H1 (cell line): ENCODE data around the gene BCAS2. TPM values are rescaled to one million over a fixed set of nuclear protein-coding genes. Genes with fewer than 3 reads are reported as not detected.

ENCODE experiments used
- CTCF ChIA-PET: fragments of 300-600 bp; sonication (Branson Sonifier 250); formaldehyde crosslinking; loops from one replicate; lab custom pipeline; 2021; ENCODE audit not compliant: partially characterized antibody; lab: Charles Lee
- POLR2A ChIA-PET: fragments of 300-600 bp; sonication (Branson Sonifier 250); formaldehyde crosslinking; loops from one replicate; lab custom pipeline; 2021; ENCODE audit warnings: inconsistent platforms; ENCODE audit not compliant: partially characterized antibody; lab: Charles Lee
- DNase-seq, 2 experiments: peaks; one replicate each; pipeline versions ENCODE4 v3.0.0 to v3.0.0-alpha.2; 2010 to 2022; ENCODE audit warnings: low spot score in 2 of 2, low read depth in 1 of 2, mixed read lengths in 1 of 2
- FAIRE-seq: peaks from 2 replicates; lab custom pipeline; 2011; peaks lifted over from hg19 to GRCh38; lab: Jason Lieb, UNC
- H2AFZ ChIP-seq: 2 replicates; pipeline ENCODE4 v1.8.1; 2012; ENCODE audit warnings: low read length, inconsistent platforms
- H2AK5ac ChIP-seq: 2 replicates; pipeline ENCODE4 v1.6.1; 2013; ENCODE audit warnings: low read depth, low read length
- H2BK120ac ChIP-seq: replicated peaks from 2 replicates; pipeline ENCODE3; 2013; ENCODE audit warnings: low read depth, low read length, inconsistent platforms
- H2BK12ac ChIP-seq: 2 replicates; pipeline ENCODE4 v1.6.1; 2013; ENCODE audit warnings: low read depth, low read length
- H2BK15ac ChIP-seq: 2 replicates; pipeline ENCODE4 v1.6.1; 2013; ENCODE audit warnings: low read length
- H2BK20ac ChIP-seq: 2 replicates; pipeline ENCODE4 v1.6.1; 2013; ENCODE audit warnings: low read length
- H2BK5ac ChIP-seq: 2 replicates; pipeline ENCODE4 v1.6.1; 2013; ENCODE audit warnings: low read depth, low read length
- H3K14ac ChIP-seq: 2 replicates; pipeline ENCODE4 v1.6.1; 2013; ENCODE audit warnings: inconsistent platforms; ENCODE audit not compliant: insufficient read length
- H3K18ac ChIP-seq: 2 replicates; pipeline ENCODE4 v1.6.1; 2013; ENCODE audit warnings: low read length; ENCODE audit errors: extremely low read depth
- H3K23ac ChIP-seq: 2 replicates; pipeline ENCODE4 v1.6.1; 2013; ENCODE audit warnings: inconsistent platforms; ENCODE audit not compliant: insufficient read length
- H3K23me2 ChIP-seq: 2 replicates; pipeline ENCODE4 v1.6.1; 2013; ENCODE audit warnings: low read depth, low read length
- H3K27ac ChIP-seq: 2 replicates; pipeline ENCODE4 v1.6.1; 2011; ENCODE audit warnings: low read depth, low read length, inconsistent platforms
- H3K27me3 ChIP-seq, 4 experiments: replicated peaks in 1 of 4; 1 replicate in 1 of 4; 2 replicates in 3 of 4; pipeline versions ENCODE4 v1.6.1 to v1.8.1; 2011 to 2013; ENCODE audit warnings: low read length in 3 of 4, mild to moderate bottlenecking in 3 of 4, inconsistent platforms in 2 of 4, mixed read lengths in 2 of 4, moderate library complexity in 1 of 4; ENCODE audit not compliant: control insufficient read depth in 3 of 4, insufficient read depth in 3 of 4; ENCODE audit errors: extremely low read depth in 1 of 4
- H3K36me3 ChIP-seq, 4 experiments: 2 replicates each; pipeline versions ENCODE4 v1.6.1 to v1.8.1; 2011 to 2013; ENCODE audit warnings: mild to moderate bottlenecking in 4 of 4, low read length in 3 of 4, moderate library complexity in 2 of 4, control low read depth in 1 of 4, inconsistent platforms in 1 of 4; ENCODE audit not compliant: insufficient read depth in 4 of 4, control insufficient read depth in 2 of 4
- H3K4ac ChIP-seq: replicated peaks from 2 replicates; pipeline ENCODE3; 2013; ENCODE audit warnings: low read length, low read depth, mixed read lengths, inconsistent platforms; ENCODE audit not compliant: insufficient read length
- H3K4me1 ChIP-seq, 4 experiments: replicated peaks in 1 of 4; 1 replicate in 1 of 4; 2 replicates in 3 of 4; pipeline versions ENCODE4 v1.6.1 to v1.8.1; 2011 to 2013; ENCODE audit warnings: low read length in 3 of 4, inconsistent platforms in 2 of 4, mixed read lengths in 1 of 4; ENCODE audit not compliant: insufficient read depth in 4 of 4, control insufficient read depth in 3 of 4
- H3K4me2 ChIP-seq, 2 experiments: 2 replicates each; pipeline versions ENCODE4 v1.6.1 to v1.8.1; 2011 to 2013; ENCODE audit warnings: low read depth in 2 of 2, low read length in 2 of 2, control low read depth in 1 of 2, inconsistent platforms in 1 of 2, mild to moderate bottlenecking in 1 of 2; ENCODE audit not compliant: insufficient read depth in 1 of 2
- H3K4me3 ChIP-seq, 4 experiments: fragments of 200-600, 300-600 bp in 1 of 4; sonication (generic), shearing (Covaris generic), sonication (Bioruptor Twin) in 1 of 4; 2 replicates each; pipeline versions ENCODE4 v1.5.1 to v1.8.1; 2011 to 2016; ENCODE audit warnings: low read length in 4 of 4, low read depth in 3 of 4, control low read depth in 2 of 4, inconsistent platforms in 2 of 4, mild to moderate bottlenecking in 2 of 4, mixed read lengths in 1 of 4, moderate library complexity in 1 of 4; ENCODE audit not compliant: insufficient read depth in 2 of 4; ENCODE audit errors: extremely low read depth in 1 of 4
- H3K56ac ChIP-seq: replicated peaks from 2 replicates; pipeline ENCODE3; 2013; ENCODE audit warnings: low read depth, mild to moderate bottlenecking, mixed read lengths, low read length, inconsistent platforms; ENCODE audit not compliant: insufficient read length
- H3K79me1 ChIP-seq: 2 replicates; pipeline ENCODE4 v1.6.1; 2013; ENCODE audit warnings: low read depth, low read length, control low read depth
- H3K79me2 ChIP-seq, 2 experiments: 2 replicates each; pipeline versions ENCODE4 v1.6.1 to v1.8.1; 2012 to 2013; ENCODE audit warnings: low read length in 2 of 2, mild to moderate bottlenecking in 2 of 2, inconsistent platforms in 1 of 2; ENCODE audit not compliant: insufficient read depth in 2 of 2, control insufficient read depth in 1 of 2
- H3K9ac ChIP-seq, 4 experiments: replicated peaks in 1 of 4; 1 replicate in 1 of 4; 2 replicates in 3 of 4; pipeline versions ENCODE4 v1.6.1 to v1.8.1; 2011 to 2013; ENCODE audit warnings: low read depth in 3 of 4, low read length in 3 of 4, control low read depth in 2 of 4, mild to moderate bottlenecking in 2 of 4, moderate library complexity in 2 of 4, inconsistent platforms in 1 of 4; ENCODE audit errors: extremely low read depth in 1 of 4
- H3K9me3 ChIP-seq, 2 experiments: 2 replicates each; pipeline versions ENCODE4 v1.6.1 to v1.8.1; 2012 to 2013; ENCODE audit warnings: mild to moderate bottlenecking in 2 of 2, moderate library complexity in 2 of 2, control low read depth in 1 of 2, inconsistent platforms in 1 of 2, low read depth in 1 of 2, low read length in 1 of 2, mixed read lengths in 1 of 2; ENCODE audit not compliant: insufficient read depth in 2 of 2
- H4K20me1 ChIP-seq, 2 experiments: replicated peaks in 1 of 2; 2 replicates each; pipeline versions ENCODE3 to v1.8.1; 2011 to 2013; ENCODE audit warnings: inconsistent platforms in 2 of 2, low read length in 2 of 2, mild to moderate bottlenecking in 1 of 2; ENCODE audit not compliant: insufficient read depth in 2 of 2, control insufficient read depth in 1 of 2
- H4K5ac ChIP-seq: 2 replicates; pipeline ENCODE4 v1.6.1; 2013; ENCODE audit warnings: low read length, low read depth, mixed read lengths, inconsistent platforms; ENCODE audit not compliant: insufficient read length
- H4K8ac ChIP-seq: 2 replicates; pipeline ENCODE4 v1.8.0; 2013; ENCODE audit warnings: mild to moderate bottlenecking, moderate library complexity, low read length, inconsistent platforms; ENCODE audit not compliant: insufficient read depth; ENCODE audit errors: extremely low read depth
- H4K91ac ChIP-seq: replicated peaks from 2 replicates; pipeline ENCODE3; 2013; ENCODE audit warnings: low read length, mixed read lengths, inconsistent platforms; ENCODE audit not compliant: insufficient read length
- ASH2L ChIP-seq: fragments of 200-600, 300-600 bp; sonication (generic); IDR thresholded peaks from one replicate; pipeline ENCODE4 v1.7.1; 2017; ENCODE audit warnings: low read length
- CBX5 ChIP-seq: fragments of 300-800, 300-1000 bp; sonication (generic); IDR thresholded peaks from 2 replicates; pipeline ENCODE4 v1.7.1; 2016; ENCODE audit warnings: antibody characterized with exemption, low read length, low read depth
- CHD1 ChIP-seq: IDR thresholded peaks from 2 replicates; pipeline ENCODE4 v1.6.1; 2012; ENCODE audit warnings: low read depth, low read length, improper control_type of control experiment
- JUN ChIP-seq: IDR thresholded peaks from 2 replicates; pipeline ENCODE4 v1.6.1; 2011; ENCODE audit warnings: low read depth, mild to moderate bottlenecking, improper control_type of control experiment, low read length
- JUND ChIP-seq: IDR thresholded peaks from 2 replicates; pipeline ENCODE4 v1.6.1; 2011; ENCODE audit warnings: mild to moderate bottlenecking, improper control_type of control experiment, low read length
- KDM1A ChIP-seq: fragments of 200-600, 300-600 bp; sonication (generic); IDR thresholded peaks from 2 replicates; pipeline ENCODE4 v1.7.1; 2016; ENCODE audit warnings: mild to moderate bottlenecking, low read length, borderline replicate concordance
- MAFK ChIP-seq: IDR thresholded peaks from 2 replicates; pipeline ENCODE4 v1.6.1; 2012; ENCODE audit warnings: low read depth, mild to moderate bottlenecking, improper control_type of control experiment, low read length
- RAD21 ChIP-seq, 2 experiments: IDR thresholded peaks in 1 of 2; conservative IDR thresholded peaks in 1 of 2; 2 replicates each; pipeline ENCODE4 v1.6.1; 2011; ENCODE audit warnings: low read depth in 2 of 2, low read length in 2 of 2, improper control_type of control experiment in 1 of 2, inconsistent platforms in 1 of 2, mild to moderate bottlenecking in 1 of 2, moderate library complexity in 1 of 2
- RFX5 ChIP-seq: IDR thresholded peaks from 2 replicates; pipeline ENCODE4 v1.6.1; 2011; ENCODE audit warnings: low read depth, low read length, improper control_type of control experiment, borderline replicate concordance
- SIX5 ChIP-seq: IDR thresholded peaks from 2 replicates; pipeline ENCODE4 v1.6.1; 2011; ENCODE audit warnings: mild to moderate bottlenecking, low read depth, low read length
- WGBS, 2 experiments: shearing (Covaris generic) in 1 of 2; methylation state at CpG; one replicate each; pipeline versions ENCODE4 v1.1.6 to v1.1.7; 2013 to 2015; ENCODE audit warnings: low lambda C conversion rate in 2 of 2, mixed read lengths in 2 of 2, inconsistent platforms in 1 of 2, low coverage in 1 of 2, missing lambda C conversion rate in 1 of 2; ENCODE audit not compliant: insufficient replicate concordance in 2 of 2, insufficient coverage in 1 of 2, insufficient read length in 1 of 2; ENCODE audit errors: extremely low coverage in 1 of 2, missing lambda C conversion rate in 1 of 2; 5-methylcytosine and 5-hydroxymethylcytosine counted together
- polyA plus RNA-seq, 7 experiments: library from polyadenylated mRNA; depleted of rRNA in 3 of 7; stranded (reverse) in 5 of 7; unstranded in 2 of 7; fragments of >200 nt in 5 of 7; fragments of 200-250 nt in 2 of 7; gene quantifications; 1 replicate in 5 of 7; 2 replicates in 1 of 7; 4 replicates in 1 of 7; pipeline versions ENCODE4 v1.2.1 to v1.2.3, GENCODE V29; 2011 to 2013; ENCODE audit warnings: missing spikeins in 2 of 7, mixed read lengths in 2 of 7
- total RNA-seq: library from RNA; stranded (reverse); fragmentation: NEBNext Ultra II Directional; extraction: Animal tissue kit (Norgen Biotek cat#: 25700); gene quantifications from 2 replicates; pipeline ENCODE4 v1.2.1, GENCODE V29; 2021
- TF ChIP-seq, protein P1 (sequence below): IDR thresholded peaks from 2 replicates; pipeline ENCODE4 v1.6.1; 2012; ENCODE audit warnings: low read length, inconsistent platforms
- TF ChIP-seq, protein P2 (sequence below): IDR thresholded peaks from 2 replicates; pipeline ENCODE4 v1.6.1; 2012; ENCODE audit warnings: inconsistent platforms

BCAS2 gene
- total and polyA plus RNA-seq, 2 of the 8 experiments (the other 6 are each of a cell fraction or from before 2014, with no cell fraction given) = 18.0 to 52.2 TPM

- no peaks in the 10 kb centered on the region for H3K79me2 ChIP-seq
- H4K5ac ChIP-seq = no peak overlapping the region
- no peak overlapping the region for H3K18ac ChIP-seq
- no peaks in the 10 kb centered on the region for H3K27me3 ChIP-seq
- CTCF ChIA-PET = interaction anchor here (1.1 kb wide), 1 partner anchor 16 kb away, joined by 3 read pairs; no protein-coding TSS in a partner anchor
- H3K23ac ChIP-seq = no peak overlapping the region
- H2BK120ac ChIP-seq = no peak overlapping the region
- H3K4me3 ChIP-seq = no peak overlapping the region
- no peak overlapping the region for H2AK5ac ChIP-seq
- no peaks in the 10 kb centered on the region for H3K4me1 ChIP-seq
- WGBS, 2 experiments = 87% methylated on average over 5 of the region's 7 CpGs; no CpG with 5 or more reads in 1 of the 2 experiments
- no peak overlapping the region for H2BK12ac ChIP-seq
- H3K4ac ChIP-seq = no peak overlapping the region
- H4K91ac ChIP-seq = no peak overlapping the region
- no peak overlapping the region for H2BK15ac ChIP-seq
- no peak overlapping the region for H3K27ac ChIP-seq
- no peak overlapping the region for H2BK5ac ChIP-seq
- TF ChIP-seq, protein P1, sequence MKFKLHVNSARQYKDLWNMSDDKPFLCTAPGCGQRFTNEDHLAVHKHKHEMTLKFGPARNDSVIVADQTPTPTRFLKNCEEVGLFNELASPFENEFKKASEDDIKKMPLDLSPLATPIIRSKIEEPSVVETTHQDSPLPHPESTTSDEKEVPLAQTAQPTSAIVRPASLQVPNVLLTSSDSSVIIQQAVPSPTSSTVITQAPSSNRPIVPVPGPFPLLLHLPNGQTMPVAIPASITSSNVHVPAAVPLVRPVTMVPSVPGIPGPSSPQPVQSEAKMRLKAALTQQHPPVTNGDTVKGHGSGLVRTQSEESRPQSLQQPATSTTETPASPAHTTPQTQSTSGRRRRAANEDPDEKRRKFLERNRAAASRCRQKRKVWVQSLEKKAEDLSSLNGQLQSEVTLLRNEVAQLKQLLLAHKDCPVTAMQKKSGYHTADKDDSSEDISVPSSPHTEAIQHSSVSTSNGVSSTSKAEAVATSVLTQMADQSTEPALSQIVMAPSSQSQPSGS = no peak
- TF ChIP-seq, protein P2, sequence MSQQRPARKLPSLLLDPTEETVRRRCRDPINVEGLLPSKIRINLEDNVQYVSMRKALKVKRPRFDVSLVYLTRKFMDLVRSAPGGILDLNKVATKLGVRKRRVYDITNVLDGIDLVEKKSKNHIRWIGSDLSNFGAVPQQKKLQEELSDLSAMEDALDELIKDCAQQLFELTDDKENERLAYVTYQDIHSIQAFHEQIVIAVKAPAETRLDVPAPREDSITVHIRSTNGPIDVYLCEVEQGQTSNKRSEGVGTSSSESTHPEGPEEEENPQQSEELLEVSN = no peak
- TF ChIP-seq JUN = no peak
- no peak for TF ChIP-seq CBX5
- TF ChIP-seq JUND = no peak
- TF ChIP-seq CHD1 = no peak
- TF ChIP-seq ASH2L = no peak
- no peak for TF ChIP-seq SIX5
- TF ChIP-seq RAD21 (IDR thresholded peaks at IDR 0.05 in 1 of 2, conservative IDR thresholded peaks at IDR 0.05 in 1 of 2; ENCODE audit: low read depth in 2 of 2, low read length in 2 of 2) = no peak
- TF ChIP-seq KDM1A = no peak
- no peak for TF ChIP-seq RFX5
- TF ChIP-seq MAFK = no peak
- H3K9ac ChIP-seq = no peak overlapping the region
- no peak overlapping the region for H3K4me2 ChIP-seq
- no peaks in the 10 kb centered on the region for H3K36me3 ChIP-seq
- no peak overlapping the region for H3K56ac ChIP-seq
- FAIRE-seq (no peak), DNase-seq (no peak)
- no peaks in the 10 kb centered on the region for H3K9me3 ChIP-seq
- POLR2A ChIA-PET = no interaction called here
- H3K79me1 ChIP-seq = no peaks in the 10 kb centered on the region
- H4K8ac ChIP-seq = no peak overlapping the region
- H4K20me1 ChIP-seq = no peaks in the 10 kb centered on the region
- H3K23me2 ChIP-seq = no peaks in the 10 kb centered on the region
- no peak overlapping the region for H2AFZ ChIP-seq
- no peak overlapping the region for H2BK20ac ChIP-seq
- H3K14ac ChIP-seq = no peak overlapping the region
Observed at GRCh38 chr1:114552106-114552639, 29.2 kb downstream of the BCAS2 start.
